Measurements from ENCODE around the gene GPR68.
"Not testable (repeated sequence)": the region's sequence is repeated elsewhere in the genome, so short reads cannot be mapped to it uniquely, and the experiment has no call there.

The GPR68 gene

GRCh38 chr14:91272341-91273272 is 28.1 kb upstream of the GPR68 start:
- DNase-seq: no peak

- no peak for DNase-seq
These were observed 27.1 kb upstream of the GPR68 start for GRCh38 chr14:91271639-91272038.

DNA sequence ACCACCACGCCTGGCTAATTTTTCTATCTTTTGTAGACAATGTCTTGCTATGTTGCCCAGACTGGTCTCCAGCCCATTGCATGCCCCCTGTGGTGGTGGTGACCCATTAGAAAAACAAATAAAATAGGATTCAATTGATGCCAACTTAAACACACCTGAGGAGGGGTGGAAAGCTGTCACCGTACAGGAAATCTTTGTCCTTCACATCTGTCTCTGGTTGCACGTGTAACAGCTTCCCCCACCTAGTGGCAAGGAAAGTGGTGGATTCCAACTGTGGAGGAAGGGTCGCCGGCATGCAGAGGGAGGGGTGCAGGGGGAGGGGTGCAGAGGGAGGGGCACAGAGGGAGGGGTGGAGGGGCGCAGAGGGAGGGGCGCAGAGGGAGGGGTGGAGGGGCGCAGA is 26.1 kb upstream of the GPR68 start:
- no peak for DNase-seq

DNA sequence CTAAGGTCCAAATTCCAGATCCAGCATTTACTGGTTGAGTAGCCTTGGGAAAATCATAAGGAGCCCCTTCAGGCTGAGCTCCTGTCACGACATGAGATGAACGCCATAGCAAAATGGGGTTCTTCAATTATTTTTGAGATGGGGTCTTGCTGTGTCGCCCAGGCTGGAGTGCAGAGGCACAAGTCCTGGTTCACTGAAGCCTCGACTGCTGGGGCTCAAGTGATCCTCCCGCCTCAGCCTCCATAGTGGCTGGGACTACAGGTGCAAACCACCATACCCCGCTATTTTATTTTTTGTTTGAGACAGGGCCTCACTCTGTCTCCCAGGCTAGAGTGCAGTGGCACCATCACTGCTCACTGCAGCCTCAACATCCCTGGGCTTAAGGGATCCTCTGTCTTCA is 25.7 kb upstream of the GPR68 start:
- DNase-seq: no peak

- DNase-seq: no peak
These were observed 24.8 kb upstream of the GPR68 start for GRCh38 chr14:91269076-91269991.

- DNase-seq: no peak
These were observed 23.5 kb upstream of the GPR68 start for GRCh38 chr14:91267965-91268437.

DNA sequence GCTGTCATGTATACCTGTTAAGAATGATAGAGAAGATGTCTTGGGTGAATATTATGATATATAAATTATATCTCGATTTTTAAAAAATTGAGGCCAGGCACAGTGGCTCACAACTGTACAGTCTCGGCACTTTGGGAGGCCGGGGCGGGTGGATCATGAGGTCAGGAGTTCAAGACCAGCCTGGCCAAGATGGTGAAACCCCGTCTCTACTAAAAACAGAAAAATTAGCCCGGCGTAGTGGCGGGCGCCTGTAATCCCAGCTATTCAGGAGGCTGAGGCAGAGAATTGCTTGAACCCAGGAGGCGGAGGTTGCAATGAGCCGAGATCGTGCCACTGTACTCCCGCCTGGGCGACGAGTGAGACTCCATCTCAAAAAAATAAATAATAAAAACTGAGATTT is 21.8 kb upstream of the GPR68 start:
- not testable (repeated sequence) for DNase-seq

DNA sequence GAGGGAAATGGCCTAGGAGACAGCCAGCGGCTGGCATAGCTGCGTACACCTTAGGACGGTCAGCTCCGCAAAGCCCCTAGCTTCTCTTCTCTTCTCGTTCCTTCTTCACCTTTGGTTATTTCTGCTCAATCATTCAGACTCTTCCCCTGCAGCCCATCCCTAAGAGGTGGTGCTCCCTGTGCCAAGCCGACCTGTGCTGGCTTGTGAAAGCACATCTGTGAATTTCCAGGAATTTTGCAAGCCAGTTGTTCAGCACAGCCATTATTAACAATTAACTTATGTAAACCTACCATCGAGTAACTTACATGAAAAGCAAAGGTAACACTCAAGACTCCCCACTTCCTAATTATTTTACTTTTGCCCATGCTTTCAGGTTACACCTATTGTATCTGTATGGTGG is 20.9 kb upstream of the GPR68 start:
- DNase-seq: no peak

GRCh38 chr14:91264151-91265150 is 19.9 kb upstream of the GPR68 start:
- DNase-seq: no peak

- no peak for DNase-seq
These were observed 18.8 kb upstream of the GPR68 start for GRCh38 chr14:91263329-91263728.

- DNase-seq: no peak
These were observed 17.6 kb upstream of the GPR68 start for GRCh38 chr14:91261986-91262549.

GRCh38 chr14:91261115-91261514 is 16.6 kb upstream of the GPR68 start:
- peak; percentile 81 for DNase-seq

- no peak for DNase-seq
These were observed 14.4 kb upstream of the GPR68 start for GRCh38 chr14:91258876-91259275.

GRCh38 chr14:91258011-91258618 is 13.6 kb upstream of the GPR68 start:
- DNase-seq: peak; percentile 57

- DNase-seq: no peak
These were observed 13.0 kb upstream of the GPR68 start for GRCh38 chr14:91257328-91258010.

DNA sequence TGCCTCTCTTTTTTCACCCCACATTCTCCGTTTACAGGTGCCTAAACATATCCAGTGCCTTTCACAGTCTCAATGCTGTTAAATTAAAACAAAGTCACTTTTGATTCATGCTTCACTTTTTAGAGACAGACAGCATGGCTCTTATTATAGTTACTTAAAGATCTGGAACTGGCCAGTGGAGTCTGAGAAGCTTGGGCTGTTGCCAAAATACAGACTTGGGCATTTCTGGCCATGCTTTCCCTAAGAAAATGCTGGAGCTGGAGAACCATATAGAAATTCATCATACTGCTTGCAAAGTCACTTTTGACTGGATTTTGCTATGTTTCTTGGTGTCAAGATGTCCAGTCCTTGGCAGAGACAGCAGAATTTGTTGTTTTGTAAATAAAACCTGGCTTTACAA is 12.2 kb upstream of the GPR68 start:
- no peak for DNase-seq

DNA sequence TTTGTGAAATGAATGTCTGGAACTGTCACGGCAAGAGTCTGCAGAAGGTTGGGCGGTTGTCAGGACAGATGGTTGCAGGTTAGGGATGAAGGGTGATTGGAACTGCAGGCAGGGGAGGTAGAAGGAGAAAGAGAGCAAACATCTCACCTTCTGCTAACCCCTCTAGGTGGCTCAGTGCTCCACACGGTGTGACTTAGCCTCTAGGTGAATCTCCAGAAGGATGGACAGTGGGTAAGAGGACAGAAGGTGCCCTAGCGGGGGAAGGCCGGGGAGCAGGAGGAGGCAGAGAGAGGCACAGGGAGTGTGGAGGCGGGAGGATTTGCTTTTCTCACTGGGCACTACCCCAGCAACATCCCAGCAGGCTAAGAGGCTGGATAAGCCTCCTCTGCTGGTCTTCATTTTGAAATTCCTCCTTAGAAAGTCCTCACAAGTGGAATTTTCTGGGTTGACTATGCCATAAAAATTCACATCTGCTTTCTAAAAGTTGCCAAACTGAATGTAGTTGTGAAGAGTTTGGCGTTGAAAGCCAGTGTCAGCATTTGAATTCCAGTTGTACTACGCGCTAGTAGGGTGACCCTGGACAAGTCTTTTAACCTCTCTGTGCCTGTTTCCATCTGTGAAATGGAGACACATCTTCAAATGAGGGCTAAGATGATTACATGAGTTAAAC is 10.7 kb upstream of the GPR68 start:
- DNase-seq: no peak

GRCh38 chr14:91254461-91254860 is 10.0 kb upstream of the GPR68 start:
- peak; percentile 64 for DNase-seq

DNA sequence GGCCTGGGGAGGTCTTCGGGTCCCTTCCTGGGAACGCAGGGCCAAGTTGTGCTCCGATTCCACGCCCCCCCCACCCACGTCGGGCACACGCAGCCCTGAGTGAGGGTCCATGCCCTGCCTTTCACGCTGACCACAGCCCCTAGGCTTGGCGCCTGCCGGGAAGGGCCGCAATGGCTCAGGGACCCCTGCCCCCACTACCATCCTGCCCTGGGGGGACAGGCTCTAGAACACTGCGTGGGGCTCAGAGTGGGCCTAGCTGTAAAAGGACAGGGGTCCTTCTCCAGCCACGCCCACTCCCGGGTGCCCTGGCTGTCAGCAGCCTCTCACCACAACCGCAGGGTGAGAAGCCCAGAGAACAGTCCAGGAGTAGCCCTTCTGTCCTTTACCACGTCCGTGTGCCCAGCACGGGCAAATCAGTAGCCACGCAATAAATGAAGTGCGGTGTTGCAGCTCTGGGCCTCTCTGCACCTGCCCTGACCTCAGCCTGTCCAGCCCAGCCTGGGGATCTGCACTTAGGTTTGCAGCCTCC is 9.4 kb upstream of the GPR68 start:
- DNase-seq: no peak

All from activated CD4-positive, alpha-beta T cell treated with anti-CD3 and anti-CD28 coated beads, Interleukin-2, amount 50 U/mL, for 16 hours (primary cell).